T-helper 22 cell (primary cell): ENCODE results near the gene MIGA1.
"Not testable (repeated sequence)": the region's sequence is repeated elsewhere in the genome, so short reads cannot be mapped to it uniquely, and the experiment has no call there.

Experiments used
- DNase-seq: peaks from one replicate; pipeline ENCODE4 v3.0.0-alpha.2; 2020; ENCODE audit warnings: low read depth

Gene MIGA1

GRCh38 chr1:77802026-77802425 lies 22.6 kb downstream of the MIGA1 start:
- DNase-seq = no peak

DNA sequence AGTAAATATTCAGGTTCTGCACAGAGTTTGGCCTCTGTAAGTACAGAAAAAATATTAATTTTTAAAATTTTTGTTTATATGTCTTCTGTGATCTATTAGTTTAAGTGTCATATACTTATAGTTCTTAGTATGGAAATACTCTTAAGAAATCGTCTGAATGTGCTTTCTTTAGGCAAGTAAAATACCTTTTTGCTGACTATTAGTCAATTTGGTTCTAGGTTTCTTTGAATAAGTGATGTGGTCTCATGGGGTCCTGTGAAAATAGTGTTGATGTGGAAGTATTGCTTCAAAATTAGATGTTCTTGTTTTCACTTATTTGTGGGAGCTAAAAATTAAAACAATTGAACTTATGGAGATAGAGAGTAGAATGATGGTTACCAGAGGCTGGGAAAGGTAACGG lies 23.9 kb downstream of the MIGA1 start:
- DNase-seq = no peak

DNA sequence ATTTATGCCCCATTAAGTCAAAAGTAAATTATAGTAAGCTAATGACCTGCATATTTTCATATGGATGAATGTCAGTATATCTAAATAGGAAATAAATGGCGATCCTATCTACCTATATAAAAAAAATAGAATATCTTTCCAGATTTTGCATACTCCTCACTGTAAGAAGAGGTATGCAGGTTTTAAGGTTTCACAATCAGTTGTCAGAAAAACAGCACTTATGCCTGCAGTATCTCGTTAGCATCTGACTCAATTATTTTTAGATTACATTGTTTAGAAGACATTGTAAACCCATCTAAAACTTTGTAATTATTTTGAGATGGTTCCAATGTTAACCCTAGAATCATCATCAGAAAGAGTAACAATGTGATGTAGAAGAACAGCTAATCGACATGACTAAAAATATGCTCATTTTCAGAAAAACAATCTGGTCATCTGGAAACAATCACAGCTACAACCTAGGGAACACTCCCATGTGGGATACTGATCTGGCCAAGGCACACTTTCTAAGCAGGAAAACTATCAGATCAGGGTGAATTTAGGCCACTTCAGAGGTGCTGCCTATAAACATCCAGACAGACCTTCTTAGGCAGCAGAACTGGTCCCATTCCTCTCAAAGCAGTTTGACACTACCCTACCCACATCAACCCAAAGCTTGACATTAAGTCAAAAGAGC lies 30.5 kb downstream of the MIGA1 start:
- DNase-seq = not testable (repeated sequence)

DNA sequence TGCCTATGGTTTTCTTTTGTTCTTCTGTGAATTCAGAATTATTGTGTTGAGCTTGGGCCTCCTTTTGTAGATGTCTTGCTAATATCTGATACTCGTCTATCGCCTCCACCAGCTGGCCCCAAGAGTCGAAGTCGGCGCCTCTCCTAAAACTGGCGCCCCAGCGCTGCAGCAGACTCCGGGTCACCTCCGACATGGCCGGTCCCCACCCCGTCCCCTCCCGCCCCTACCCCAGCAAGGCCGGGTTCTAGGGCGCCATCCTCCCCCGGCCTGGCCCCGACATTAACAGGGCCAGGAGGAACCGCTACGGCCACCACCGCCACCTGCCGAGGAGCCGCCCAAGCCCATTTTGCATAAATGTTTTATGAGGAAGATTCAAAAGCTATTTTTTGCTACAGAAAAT lies 32.1 kb downstream of the MIGA1 start:
- DNase-seq = not testable (repeated sequence)

DNA sequence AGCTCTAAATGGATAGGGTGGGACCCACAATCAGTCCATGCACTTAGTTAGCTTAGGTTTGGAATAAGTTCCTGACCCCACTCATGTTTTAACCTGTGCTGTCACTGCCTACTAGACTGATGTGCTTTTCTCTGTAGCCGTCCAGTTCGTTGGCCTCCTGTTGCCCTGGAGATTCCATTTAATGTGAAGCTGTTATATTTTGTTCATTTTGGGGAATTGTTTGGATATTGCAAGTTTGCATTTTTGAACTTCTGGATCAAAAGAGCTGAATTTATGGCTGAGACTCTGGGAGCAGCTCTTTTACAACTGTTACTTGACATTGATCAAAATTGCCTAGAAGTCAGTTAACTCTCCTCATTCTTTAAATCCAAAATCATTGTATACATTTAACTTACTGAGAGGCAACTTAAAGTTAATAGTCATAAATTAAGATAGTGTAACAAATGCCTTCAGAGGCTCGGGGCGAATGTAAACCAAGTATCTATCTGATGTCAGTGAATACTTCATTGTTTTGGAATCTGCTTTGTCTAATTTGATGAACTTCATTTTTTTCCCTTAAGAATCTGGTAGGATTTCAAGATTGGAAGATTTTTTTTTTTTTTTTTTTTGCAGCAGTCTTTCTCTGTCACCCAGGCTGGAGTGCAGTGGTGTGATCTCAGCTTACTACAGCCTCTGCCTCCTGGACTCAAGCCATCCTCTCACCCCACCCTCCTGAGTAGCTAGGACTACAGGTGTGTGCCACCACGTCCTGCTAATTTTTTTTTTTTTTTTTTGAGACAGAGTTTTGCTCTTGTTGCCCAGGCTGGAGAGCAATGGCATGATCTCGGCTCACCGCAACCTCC lies 38.1 kb downstream of the MIGA1 start:
- no peak for DNase-seq

DNA sequence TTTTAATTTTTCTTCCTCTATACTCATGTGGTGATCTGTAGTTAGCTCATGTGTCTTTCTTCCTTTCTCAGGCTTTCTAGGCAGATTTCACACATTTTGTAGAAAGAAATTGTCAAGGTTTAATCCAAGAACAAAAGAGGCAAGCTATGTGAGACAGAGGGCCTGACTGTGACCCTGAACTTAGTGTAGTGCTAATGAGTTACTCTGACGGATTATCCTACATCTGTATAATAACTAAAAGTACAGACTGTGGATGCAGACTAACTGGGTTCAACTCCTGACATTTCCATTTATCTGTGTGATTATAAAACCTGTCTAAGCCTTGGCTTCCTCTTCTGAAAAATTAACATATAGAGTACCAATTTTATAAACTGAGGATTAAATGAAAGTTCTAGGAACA lies 40.7 kb downstream of the MIGA1 start:
- DNase-seq = no peak

GRCh38 chr1:77824079-77824478 lies 44.6 kb downstream of the MIGA1 start:
- no peak for DNase-seq

GRCh38 chr1:77824694-77825093 lies 45.2 kb downstream of the MIGA1 start:
- no peak for DNase-seq

DNA sequence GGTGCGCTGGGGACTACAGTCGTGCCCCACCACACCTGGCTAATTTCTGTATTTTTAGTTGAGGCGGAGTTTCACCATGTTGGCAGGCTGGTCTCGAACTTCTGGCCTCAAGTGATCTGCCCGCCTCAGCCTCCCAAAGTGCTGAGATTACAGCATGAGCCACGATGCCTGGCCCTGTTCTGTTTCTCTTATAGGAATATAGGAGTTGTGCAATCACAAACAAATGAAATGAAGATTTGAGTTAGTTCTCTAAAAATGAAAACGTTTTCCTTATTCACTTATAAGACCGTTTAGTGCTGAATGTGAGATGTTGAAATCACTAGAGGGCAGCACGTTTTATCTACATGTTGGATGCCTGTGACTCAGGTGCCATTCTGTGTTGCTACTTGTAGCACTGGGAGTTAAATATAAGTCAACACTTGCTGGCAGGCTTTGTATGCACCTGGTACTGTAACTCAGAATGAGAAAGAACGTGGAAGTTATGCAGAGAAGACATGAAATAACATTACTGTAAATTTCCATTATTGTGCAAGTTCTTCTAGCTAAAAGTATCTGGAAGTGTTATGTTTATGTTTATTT lies 45.8 kb downstream of the MIGA1 start:
- no peak for DNase-seq

- not testable (repeated sequence) for DNase-seq
Observed at GRCh38 chr1:77826851-77827250, 47.4 kb downstream of the MIGA1 start.

DNA sequence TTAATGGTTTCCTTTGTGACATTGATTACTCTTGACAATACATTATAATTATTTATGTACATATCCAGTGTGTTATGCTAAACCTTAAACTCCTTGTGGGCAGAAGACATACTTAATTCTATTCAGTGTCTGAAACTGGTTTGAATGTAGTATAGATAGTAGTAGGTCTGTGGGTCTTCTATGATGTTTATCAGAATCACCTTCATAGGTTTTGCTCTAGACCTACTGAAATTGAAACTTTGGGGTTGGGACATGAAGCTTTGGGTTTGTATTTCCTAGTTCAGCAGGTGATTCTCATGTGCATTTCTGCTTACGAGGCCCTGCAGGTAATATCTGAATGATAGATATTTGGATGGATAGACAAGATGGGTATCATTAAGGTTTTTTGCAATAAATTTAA lies 48.6 kb downstream of the MIGA1 start:
- no peak for DNase-seq

DNA sequence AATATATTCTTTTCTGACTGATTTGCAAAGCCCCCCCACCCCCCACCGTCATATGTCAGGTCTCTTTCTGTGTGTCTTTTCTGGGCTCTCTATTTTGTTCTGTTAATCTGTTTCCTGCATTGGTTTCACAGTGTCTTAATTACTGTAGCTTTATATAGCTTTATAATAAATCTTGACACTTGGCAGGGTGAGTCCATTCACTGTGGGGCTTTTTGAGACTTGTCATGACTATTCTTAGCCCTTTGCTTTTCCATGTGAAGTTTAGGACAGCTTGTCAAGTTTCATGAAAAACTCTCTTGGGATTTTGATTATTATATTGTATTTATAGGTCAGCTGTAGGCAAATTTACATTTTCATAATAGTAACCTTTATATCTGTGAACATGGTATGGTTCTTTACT lies 50.4 kb downstream of the MIGA1 start:
- DNase-seq = no peak

GRCh38 chr1:77830946-77831345 lies 51.5 kb downstream of the MIGA1 start:
- DNase-seq = no peak

DNA sequence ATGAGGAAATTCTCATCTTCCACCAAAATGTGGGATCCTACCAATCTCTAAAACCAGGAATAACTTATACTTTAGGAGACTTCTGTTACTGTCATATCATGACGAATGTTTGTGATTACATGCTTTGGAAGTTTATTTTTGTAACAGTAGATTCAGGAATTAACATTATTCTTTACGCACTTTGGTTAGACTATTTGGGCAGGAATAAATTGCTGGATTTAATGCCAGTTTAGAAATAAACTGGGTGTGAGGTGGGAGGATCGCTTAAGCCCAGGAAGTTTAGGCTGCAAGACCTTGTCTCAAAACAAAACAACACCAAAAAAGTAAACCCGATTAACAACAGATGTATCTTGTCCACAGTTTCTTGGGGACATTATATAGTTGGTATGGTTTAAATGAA lies 52.1 kb downstream of the MIGA1 start:
- DNase-seq = no peak

GRCh38 chr1:77831976-77832711 lies 52.7 kb downstream of the MIGA1 start:
- DNase-seq = no peak

GRCh38 chr1:77832901-77833300 lies 53.5 kb downstream of the MIGA1 start:
- DNase-seq = no peak

DNA sequence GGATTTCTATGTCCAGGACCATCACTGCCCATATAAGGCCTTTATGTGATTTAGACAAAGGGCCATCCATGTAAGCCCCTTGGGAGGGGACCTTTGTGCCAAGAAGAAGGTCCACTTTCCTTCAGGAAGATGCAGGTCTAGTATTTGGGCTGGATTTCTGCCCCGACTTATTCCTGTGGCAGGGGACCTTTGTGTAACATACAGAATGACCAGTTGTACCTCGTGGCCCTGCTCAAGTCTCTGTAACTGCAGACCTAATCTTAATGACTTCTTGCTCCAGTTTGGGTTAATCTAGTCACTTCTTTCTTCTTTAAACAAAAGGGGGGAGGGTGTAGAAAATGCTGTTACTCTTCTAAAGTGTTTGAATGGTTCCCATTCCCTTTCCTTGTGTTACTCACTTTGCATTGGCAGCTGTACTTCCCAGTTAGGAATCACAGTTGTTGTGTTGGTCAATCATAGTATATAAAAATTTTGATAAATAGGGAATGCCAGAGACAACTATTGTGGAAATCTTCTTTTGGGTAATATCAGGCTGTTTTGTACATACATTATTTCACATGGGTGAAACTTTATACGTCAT lies 54.2 kb downstream of the MIGA1 start:
- no peak for DNase-seq

- no peak for DNase-seq
Observed at GRCh38 chr1:77834771-77835334, 55.4 kb downstream of the MIGA1 start.

GRCh38 chr1:77841574-77841973 lies 62.1 kb downstream of the MIGA1 start:
- no peak for DNase-seq

DNA sequence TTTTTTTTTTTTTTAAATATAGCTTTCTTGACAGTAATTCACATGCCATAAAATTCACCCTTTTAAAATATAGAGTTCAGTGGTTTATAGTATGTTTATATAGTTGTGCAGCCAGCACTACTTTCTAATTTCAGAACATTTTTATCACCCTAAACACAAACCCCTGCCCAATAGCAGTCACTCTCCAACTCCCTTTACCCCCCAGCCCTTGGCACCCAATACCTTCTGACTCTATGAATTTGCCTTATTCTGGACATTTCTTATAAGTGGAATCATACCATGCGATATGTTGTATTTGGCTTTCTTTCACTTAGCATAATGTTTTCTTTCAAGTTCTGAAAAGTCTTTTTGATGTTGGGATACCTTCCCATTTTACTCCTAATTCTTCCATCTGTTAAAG lies 66.5 kb downstream of the MIGA1 start:
- no peak for DNase-seq

DNA sequence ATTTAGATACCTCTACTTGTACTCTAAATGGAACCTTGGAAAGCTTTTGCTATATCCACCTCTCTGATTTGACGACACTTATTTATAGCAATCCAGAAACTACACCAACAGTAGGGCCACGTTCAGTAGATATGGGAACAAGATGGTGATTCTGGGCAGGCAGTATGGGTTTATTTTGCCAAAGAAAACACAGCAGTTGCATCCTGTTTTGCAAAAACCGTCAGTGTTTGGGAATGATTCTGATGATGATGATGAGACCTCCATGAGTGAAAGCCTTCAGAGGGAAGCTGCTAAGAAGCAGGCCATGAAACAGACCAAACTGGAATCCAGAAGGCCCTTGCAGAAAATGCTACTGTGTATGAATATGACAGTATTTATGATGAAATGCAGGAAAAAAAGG lies 67.5 kb downstream of the MIGA1 start:
- no peak for DNase-seq

GRCh38 chr1:77847621-77848080 lies 68.2 kb downstream of the MIGA1 start:
- no peak for DNase-seq
